ENCODE measurements around the gene RCVRN. TPM values are rescaled to one million over a fixed set of nuclear protein-coding genes. Genes with fewer than 3 reads are reported as not detected.
"Not testable (repeated sequence)": the region's sequence is repeated elsewhere in the genome, so short reads cannot be mapped to it uniquely, and the experiment has no call there.

Gene RCVRN
- polyA plus RNA-seq, 3 donors: 0.10 to 1.5 (median 0.56) TPM

DNA sequence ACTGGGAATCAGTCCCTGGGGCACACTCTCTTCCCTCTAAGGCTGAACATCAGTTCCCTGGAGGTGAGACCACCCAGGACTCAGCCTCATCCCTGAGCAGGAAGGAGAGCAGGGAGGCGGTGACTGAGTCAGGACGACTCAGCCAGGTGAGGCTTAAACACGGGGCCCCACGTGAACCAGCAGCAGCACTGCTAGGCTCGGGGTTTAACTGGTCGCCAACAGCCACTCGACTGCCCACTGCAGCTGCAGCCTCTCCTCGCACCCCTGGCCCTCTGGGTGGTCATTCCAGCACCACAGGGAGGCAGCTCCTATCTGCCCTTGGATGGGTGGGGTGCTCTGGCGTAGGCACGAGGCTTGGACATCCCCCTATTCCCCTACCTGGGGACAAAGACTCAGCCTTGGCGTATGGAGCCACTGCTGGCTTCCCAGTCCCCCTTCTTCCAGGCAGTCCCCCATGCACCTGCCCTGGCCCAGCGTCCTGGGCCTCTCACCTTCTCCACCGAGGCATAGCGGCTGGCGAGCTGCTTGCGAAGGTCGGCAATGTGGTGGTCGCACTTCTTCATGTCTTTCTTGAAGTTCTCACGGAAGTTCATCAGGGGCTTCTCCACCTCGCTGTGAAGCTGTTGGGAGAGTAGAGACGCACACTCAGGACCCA is 21.2 kb upstream of the RCVRN start:
- no peak overlapping the region for H3K27ac ChIP-seq (ENCODE audit: low read depth, low read length)
- 65 to 93% (median 86%) methylated on average over 21 of the region's 21 CpGs for WGBS, 3 donors

DNA sequence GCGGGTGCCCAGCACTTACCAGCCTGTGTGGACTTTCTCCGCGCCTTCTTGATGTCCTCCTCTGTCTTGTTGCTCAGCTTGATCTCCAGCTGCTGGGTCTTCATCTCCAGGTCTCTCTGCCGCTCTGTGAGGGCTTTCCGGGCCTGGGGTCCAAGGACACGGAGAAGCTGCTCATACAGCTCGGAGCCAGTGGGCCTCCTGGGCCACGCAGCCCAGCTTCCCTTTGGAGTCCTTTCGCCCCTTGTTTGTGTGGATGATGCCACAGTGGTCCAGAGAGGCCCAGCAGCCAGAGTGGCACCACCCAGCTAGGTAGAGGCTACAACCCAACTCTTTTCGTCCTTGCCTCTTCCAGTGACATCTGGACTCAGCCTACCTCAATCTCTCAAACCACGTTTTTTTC is 20.4 kb upstream of the RCVRN start:
- H3K27ac ChIP-seq (ENCODE audit: low read depth, low read length): no peak overlapping the region
- WGBS, 3 donors: 83 to 93% (median 92%) methylated on average over 10 to 11 of the region's 11 CpGs

DNA sequence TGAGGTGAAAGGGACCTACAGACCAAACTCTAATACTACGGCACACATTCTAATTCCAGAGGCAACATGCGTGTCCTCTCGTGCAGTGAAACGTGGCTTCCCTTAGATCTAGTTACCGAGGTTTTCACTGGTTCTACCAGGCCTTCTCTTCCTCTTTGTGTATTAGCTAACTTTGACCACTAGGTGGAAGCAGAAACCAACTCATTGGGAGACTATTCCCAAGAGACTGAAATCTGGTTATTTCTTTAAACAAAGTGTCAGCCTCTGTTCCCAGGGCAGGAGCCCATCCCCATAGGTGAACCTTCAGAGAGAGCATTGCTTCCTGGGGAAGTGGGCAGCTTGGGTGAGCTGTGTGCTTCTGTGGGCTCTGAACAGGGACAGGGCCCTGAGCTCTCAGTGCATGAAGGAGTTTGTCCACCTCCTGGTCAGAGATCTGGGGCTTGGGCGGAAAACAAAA is 19.7 kb upstream of the RCVRN start:
- no peak overlapping the region for H3K27ac ChIP-seq (ENCODE audit: low read depth, low read length)
- 16 to 20% (median 17%) methylated on average over 6 of the region's 6 CpGs for WGBS, 3 donors

DNA sequence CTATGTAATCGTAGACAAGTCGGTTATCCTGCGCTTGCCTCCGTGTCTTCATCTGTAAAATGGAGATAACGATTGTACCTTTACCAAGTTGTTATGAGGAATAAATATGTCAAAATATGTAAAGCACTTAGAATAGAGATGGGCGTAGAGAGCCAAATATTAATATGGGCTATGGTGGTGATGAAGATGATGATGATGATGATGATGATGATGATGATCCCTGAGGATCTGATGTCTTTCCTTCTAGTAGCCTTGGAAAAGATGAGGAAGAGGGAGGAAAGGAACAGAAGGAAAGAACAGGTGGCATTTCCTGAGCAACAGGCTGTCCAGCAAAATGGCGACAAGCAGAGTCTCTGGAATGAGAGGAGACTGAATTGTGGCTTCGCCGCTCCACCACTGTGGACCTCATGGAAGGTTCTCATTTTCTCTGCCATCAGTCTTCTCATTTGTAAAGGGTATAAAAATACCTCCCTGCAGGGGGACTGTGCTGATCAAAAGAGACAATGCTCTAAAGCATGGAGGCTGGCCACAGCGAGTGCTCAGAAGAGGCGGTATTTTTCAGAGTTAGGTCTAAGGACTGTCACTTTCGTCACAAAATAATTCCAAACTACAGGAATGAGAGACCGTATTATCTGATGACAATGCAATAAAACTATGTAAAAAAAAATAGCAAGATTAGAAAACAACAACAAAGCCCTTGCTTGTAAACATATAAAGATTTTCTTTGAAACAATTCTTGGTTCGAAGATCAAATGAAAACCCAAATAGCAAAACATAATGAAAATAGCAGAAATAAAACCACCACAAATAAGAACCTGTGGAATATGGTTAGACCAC is 17.2 kb upstream of the RCVRN start:
- H3K27ac ChIP-seq (ENCODE audit: low read depth, low read length): no peak overlapping the region
- 89 to 95% (median 94%) methylated on average over 14 of the region's 14 CpGs for WGBS, 3 donors

DNA sequence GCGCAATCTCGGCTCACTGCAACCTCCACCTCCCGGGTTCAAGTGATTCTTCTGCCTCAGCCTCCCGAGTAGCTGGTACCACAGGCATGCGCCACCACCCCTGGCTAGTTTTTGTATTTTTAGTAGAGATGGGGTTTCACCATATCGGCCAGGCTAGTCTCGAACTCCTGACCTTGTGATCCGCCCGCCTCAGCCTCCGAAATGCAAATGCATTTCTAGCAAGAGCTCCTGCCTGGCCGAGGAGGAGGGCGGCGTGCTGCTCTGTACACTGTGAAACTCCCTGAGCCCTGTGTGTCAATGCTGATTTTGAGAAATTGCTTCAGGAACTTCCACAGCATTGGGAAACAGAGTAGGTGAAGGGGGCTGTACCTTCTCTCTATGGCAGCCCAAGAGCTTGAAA is 16.1 kb upstream of the RCVRN start:
- H3K27ac ChIP-seq (ENCODE audit: low read depth, low read length): not testable (repeated sequence)
- 78 to 90% (median 88%) methylated on average over 13 of the region's 13 CpGs for WGBS, 3 donors

DNA sequence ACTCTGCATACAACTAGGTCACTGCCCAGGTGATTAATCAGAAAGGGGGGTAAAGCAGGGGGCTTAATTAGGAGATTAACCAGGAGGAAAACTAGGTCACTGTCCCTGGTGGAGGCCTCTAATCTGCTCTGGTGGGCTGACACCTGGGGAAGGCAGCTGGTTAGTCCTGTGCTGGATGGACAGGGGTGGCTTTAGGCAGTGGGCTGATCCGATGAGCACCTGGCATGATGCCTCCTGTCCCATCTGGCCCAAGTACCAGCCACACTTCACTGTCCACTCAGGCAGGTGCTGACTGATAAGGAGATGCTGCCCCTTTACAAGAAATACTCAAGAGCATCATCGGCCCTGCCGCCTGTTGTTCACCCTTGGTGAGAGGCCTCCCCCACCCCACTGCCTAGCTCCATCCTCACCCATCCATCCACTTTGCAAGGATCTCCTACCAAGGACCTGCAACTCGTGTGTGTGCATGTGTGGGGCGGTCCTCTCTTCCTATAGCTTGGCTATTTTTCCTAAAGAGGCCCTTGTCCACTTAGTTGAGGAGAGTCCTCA is 13.8 kb upstream of the RCVRN start:
- no peak overlapping the region for H3K27ac ChIP-seq (ENCODE audit: low read depth, low read length)
- WGBS, 3 donors: 77 to 90% (median 84%) methylated on average over 5 of the region's 5 CpGs

DNA sequence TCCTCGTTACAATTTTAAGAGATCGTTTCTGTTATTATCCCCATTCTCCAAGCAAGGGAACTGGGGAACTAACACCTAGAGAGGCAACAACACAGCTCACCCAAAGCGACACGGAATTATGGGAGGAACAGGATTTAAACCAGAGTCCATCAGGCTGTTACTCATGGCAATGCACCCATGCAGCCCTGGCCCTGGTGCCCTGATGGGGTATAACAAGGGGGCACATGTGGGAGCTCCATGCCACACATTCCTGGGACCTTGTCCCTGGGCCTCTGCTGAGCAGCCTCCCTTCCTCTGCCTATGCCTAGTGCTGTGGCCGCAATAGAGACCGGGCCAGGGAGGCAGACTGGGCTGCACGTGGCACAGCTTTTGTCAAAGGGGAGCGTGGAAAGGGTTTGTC is 13.3 kb upstream of the RCVRN start:
- H3K27ac ChIP-seq (ENCODE audit: low read depth, low read length): no peak overlapping the region
- WGBS, 3 donors: 87 to 93% (median 92%) methylated on average over 8 of the region's 8 CpGs

DNA sequence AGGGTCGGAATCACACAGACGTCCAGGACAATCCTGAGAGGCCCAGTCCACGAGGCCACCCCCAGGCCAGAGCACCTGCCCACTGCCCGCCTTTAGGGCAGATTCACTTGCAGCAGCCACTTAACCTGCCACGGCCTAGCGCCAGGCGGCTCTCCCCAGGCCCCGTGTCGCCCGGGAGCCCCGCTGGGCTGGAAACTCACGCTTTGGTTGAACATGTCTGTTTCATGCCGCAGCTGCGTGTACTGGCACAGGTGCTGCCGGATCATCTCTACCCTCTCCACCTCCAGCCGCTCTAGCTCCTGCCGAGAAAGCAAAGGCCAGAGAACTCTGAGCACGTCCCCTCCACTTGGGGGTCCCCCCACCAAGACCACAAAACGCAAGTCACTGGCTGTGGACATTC is 12.7 kb upstream of the RCVRN start:
- H3K27ac ChIP-seq (ENCODE audit: low read depth, low read length): no peak overlapping the region
- WGBS, 3 donors: 83 to 90% (median 88%) methylated on average over 18 to 19 of the region's 19 CpGs

DNA sequence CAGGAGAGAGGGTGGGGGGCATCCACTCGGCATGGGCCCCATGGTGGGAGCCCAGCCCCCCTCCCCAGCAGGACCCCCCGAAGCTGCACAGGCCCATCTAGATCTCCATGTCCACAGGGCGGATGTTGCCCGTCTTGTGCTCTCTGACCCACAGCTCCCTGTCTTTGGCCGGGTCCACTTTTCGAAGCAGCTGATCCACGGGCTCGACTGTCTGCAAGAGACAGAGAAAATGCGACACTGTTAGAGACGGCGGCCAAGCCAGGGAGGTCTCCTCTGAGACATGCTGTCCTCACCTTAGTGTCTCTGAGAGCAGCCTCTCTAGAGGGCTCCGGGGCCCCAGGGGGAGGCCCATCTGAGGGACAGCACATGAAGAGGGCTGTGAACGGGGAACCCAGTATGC is 12.1 kb upstream of the RCVRN start:
- H3K27ac ChIP-seq (ENCODE audit: low read depth, low read length): no peak overlapping the region
- WGBS, 3 donors: 68 to 86% (median 85%) methylated on average over 13 of the region's 13 CpGs

DNA sequence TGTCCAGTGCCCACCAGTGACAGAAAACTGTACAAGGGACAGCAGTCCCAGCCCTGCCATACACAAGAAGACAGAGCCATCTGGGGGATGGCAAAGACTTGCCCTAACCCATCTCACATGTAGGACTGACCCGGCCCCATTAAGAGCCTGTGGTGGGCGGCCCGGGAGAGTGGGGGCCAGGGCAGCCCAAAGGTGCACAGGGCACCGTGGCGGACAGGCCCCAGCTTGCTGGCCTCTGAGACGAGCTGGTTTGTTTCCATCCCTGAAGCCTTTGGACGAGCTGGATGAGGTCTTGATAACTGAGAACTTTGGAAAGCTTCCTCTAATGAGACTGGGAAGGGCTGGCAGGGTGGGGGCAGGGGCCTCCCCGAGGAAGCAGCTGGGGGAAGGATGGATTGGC is 11.0 kb upstream of the RCVRN start:
- 73 to 84% (median 84%) methylated on average over 8 of the region's 8 CpGs for WGBS, 3 donors
- no peak overlapping the region for H3K27ac ChIP-seq (ENCODE audit: low read depth, low read length)

DNA sequence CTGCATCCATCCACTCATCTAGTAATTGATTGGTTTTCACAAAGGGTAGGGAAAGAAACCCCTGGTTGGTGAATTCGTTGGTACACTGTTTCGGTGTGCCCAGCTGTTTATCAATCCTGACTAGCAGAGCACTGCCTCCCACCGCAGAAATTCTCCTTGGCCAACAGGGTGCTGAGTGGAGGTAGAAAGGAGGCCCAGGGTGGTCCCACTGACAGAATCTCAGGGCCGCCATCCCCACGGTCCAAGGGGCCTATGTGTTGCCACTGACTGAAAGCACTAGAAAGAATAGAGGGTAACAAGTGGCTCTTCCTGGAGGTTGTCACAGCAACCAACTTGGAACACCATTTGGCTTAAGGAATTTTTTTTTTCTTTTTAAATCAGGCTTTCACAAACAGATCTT is 8.4 kb upstream of the RCVRN start:
- WGBS, 3 donors: 79 to 92% (median 89%) methylated on average over 5 of the region's 5 CpGs

DNA sequence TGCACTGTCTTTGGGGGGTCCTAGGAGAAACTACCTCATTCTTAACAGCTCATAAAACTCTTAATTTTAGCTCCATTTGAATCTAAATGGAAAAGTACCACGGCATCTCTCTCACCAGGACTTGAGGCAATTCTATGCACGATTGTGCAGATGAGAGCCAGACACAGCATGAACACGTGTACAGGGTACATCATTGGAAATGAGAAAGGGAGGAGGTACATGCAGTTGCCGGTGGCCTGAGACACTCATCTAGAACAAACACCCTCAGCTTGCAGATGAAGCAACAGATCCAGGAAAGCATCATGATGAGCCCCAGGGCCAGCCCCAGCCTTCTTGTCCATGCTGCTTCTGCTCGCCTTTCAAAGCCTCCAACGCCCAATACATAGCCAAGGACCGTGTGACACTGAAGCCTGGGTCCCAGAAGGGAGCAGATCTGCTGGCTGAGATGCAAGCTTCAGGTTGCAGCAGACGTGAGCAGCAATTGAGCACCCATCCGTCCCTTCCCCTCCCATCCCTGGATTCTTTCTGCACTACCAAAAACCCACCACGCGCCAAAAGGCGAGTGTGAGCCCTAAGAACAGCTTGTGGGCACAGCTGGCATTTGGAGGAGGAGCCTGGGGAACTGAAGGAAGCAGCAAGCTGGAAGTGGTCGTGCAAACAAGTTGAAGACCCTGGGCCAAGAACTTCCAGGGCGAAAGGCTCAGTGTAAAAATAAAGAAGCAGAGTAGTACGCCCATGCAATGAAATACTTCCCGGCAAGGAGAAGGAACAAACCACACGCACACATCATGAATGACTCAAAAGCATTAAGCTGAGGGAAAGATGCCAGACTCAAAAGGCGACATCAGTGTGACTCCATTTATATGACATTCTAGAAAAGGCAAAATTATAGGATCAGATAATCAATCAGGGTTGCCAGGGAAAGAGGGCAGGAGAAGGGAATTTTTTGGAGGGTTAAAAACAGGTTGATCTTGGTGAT is 7.3 kb upstream of the RCVRN start:
- H3K27ac ChIP-seq (ENCODE audit: low read depth, low read length): no peak overlapping the region
- 70 to 78% (median 71%) methylated on average over 18 of the region's 18 CpGs for WGBS, 3 donors

More for the DNA sequence above, 8.4 kb upstream of the RCVRN start:
- H3K27ac ChIP-seq (ENCODE audit: low read depth, low read length): no peak overlapping the region

DNA sequence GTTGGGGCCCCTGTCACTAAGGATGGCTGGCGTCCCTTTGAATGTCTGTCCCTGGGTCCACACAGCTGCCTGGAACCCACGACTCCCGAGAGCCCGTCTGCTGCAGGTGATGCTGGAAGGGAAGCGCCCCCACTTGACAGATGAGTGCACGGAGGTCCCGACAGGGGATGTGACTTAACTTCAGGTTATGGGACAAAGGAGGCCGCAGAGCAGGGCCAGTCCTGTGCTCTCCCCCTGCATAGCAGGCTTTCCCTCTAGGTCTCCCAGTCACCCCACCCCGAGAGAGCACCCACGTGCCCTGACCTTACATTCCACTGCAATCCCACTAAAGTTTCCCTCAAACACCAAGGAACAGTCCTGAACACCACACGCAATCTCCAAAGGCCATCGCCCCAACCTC is 6.0 kb upstream of the RCVRN start:
- WGBS, 3 donors: 67 to 83% (median 74%) methylated on average over 12 of the region's 12 CpGs

DNA sequence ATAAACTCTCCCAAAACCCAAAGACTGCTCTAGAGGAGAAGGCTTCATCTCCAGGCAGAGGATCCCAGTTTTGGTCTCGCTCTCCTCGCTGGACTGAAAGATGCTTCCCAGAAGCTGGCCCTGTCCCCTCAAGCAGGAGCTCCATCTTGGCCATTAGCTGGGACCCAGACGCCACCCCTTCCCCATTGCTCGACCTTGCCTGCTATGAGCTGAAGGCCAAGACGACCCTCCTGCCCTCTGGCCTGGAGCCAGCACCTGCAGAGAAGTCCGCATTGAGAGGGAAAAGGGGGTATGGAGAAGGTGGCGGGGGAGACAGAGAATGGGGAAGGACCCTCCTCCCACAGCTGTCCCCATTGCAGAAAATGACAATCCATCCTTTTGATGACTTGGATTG is 3.6 kb upstream of the RCVRN start:
- 53 to 64% (median 63%) methylated on average over 7 of the region's 7 CpGs for WGBS, 3 donors
- H3K27ac ChIP-seq (ENCODE audit: low read depth, low read length): no peak overlapping the region

More for the DNA sequence above, 6.0 kb upstream of the RCVRN start:
- no peak overlapping the region for H3K27ac ChIP-seq (ENCODE audit: low read depth, low read length)

DNA sequence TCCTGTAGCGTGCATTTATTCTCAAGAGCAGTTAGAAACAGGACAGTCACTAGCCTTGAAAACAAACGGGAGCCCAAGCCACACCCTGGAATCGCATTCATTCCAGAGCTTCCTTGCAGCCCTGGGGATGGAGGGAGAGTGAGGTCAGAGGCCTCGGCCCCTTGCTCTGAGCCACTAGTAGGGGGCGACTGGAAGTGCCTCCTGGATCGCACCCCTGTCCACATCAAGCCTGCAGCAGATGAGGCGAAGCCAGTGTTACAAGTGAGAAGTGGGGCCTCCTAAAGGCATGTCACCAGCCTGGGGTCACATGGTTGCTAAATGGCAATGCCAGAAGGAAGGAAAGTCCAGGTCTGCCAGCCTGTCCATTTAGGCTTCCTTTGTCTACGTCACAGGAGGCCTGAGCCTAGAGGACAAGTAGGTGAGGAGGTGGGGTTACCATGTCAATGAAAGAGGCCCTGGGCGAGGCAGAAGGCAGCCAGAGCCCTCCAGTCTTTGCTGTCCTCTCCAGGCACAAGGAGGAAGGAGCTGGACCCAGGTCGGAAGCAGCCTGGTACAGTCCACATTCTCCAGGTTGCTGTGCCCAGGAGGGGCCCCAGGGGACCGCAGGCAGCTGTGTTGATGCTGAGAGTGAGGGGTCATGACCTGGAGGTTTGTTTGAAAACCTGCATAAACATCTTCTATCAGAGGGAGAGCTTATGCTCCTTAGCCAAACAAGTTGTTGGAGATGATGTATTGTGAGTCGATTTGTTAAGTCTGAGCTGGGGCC is 3.0 kb upstream of the RCVRN start:
- WGBS, 3 donors: 26 to 51% (median 41%) methylated on average over 12 of the region's 12 CpGs
- H3K27ac ChIP-seq (ENCODE audit: low read depth, low read length): no peak overlapping the region

DNA sequence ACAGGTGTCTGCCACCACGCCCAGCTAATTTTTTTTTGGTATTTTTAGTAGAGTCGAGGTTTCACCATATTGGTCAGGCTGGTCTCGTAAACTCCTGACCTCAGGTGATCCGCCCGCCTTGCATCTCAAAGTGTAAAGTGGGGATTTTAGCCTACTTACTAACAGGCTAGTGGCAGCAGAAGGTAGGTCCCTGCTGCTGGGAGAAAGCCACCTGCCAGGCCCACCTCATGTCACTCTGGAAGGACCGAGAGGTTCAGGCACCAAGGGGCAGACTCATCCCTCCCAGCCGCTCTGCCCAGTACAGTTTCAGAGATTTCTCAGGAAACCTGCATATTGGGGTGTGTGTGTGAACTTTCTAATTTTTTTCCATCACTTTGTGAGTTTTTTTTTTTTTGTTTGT is 2.1 kb upstream of the RCVRN start:
- no peak overlapping the region for H3K27ac ChIP-seq (ENCODE audit: low read depth, low read length)
- WGBS, 3 donors: 69 to 90% (median 87%) methylated on average over 7 of the region's 7 CpGs

DNA sequence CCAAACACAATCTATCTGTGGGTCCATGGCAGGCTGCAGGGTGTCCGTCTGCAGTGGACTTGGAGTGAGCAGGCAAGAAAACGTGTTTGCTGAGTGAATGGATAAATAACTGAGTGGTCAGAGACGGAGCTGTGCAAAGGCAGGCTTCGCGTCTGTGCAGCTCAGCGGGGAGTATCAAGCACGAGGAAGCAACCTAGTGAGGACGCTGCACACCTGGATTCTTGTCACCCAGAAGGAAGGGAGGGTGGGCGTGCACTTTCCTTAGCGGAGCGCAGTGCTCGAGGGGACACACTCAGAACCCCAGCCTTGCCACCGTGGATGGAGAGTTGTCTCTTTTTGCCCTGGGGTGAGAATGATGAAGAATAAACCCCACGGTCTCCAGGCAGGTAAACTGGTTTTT is 1.5 kb upstream of the RCVRN start:
- no peak overlapping the region for H3K27ac ChIP-seq (ENCODE audit: low read depth, low read length)
- 52 to 76% (median 74%) methylated on average over 14 of the region's 14 CpGs for WGBS, 3 donors

DNA sequence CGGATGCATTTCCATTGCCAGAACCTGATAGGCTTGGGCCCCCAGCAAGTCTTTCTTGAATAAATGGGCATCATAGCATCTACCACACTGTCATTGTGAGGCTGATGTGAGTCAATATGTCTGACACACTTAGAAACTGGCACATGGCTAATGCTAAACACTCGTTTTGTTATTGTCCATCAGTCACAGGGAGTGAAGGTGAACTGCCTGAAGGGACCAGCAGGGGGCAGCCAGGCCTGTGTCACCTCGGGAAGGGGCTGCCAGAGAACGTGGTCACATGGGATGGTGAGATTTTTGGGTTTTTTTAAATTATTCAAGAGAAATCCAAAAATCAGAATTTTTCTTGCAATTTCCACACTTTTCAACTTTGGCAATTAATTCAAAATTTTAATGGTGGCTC is 831 bp upstream of the RCVRN start:
- WGBS, 3 donors: 2 to 17% (median 11%) methylated on average over 4 of the region's 4 CpGs

More for the DNA sequence above, 831 bp upstream of the RCVRN start:
- no peak overlapping the region for H3K27ac ChIP-seq (ENCODE audit: low read depth, low read length)

All from adipose tissue (tissue), 3 donors.